Mononuclear cell (primary cell): ENCODE data around the gene OR2A14. TPM values are rescaled to one million over a fixed set of nuclear protein-coding genes. Genes with fewer than 3 reads are reported as not detected.
"Not testable (repeated sequence)": the region's sequence is repeated elsewhere in the genome, so short reads cannot be mapped to it uniquely, and the experiment has no call there.

Experiments used
- H3K27me3 ChIP-seq: 2 replicates; pipeline ENCODE4 v1.6.0; 2011; ENCODE audit warnings: low read length, control low read depth; ENCODE audit not compliant: insufficient read depth
- H3K4me1 ChIP-seq: 2 replicates; pipeline ENCODE4 v1.5.1; 2011; ENCODE audit warnings: mild to moderate bottlenecking, low read length, control low read depth; ENCODE audit not compliant: insufficient read depth
- H3K4me3 ChIP-seq: 2 replicates; pipeline ENCODE4 v1.5.1; 2011; ENCODE audit warnings: mild to moderate bottlenecking, low read length, moderate library complexity
- H3K9me3 ChIP-seq: 2 replicates; pipeline ENCODE4 v1.5.1; 2011; ENCODE audit warnings: low read depth, mild to moderate bottlenecking, control low read depth, low read length
- total RNA-seq: library from RNA; depleted of rRNA; stranded (reverse); fragments of >200 nt; gene quantifications from one replicate; pipeline ENCODE4 v1.2.3, GENCODE V29; 2012

Gene OR2A14, protein sequence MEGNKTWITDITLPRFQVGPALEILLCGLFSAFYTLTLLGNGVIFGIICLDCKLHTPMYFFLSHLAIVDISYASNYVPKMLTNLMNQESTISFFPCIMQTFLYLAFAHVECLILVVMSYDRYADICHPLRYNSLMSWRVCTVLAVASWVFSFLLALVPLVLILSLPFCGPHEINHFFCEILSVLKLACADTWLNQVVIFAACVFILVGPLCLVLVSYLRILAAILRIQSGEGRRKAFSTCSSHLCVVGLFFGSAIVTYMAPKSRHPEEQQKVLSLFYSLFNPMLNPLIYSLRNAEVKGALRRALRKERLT
- not detected for total RNA-seq

DNA sequence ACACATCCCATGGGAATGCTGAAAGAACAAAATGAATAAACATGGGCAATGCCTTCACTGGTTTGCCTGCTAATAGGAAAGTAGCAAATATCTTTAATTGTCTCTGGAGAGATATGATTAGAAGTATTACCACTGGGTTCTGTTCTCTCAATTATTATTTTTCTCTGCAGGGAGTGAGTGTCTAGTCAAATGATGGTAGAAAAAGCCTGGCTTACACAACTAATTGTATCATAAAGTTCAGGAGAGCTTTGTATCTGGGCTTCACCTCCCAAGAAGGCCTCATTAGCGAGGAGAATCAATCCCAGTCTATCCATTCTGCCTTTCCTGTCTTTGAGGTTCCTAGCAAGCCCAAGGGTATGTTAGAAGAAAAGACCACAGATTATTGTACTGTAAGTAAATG, at the start of gene OR2A14:
OR2A14 (plus strand) TSS at position 301 of the 400 bp plus-strand sequence. CDS start 5,937 bp downstream, outside the sequence.
- H3K4me1 ChIP-seq: no peaks in the 10 kb centered on the region
- no peaks in the 10 kb centered on the region for H3K9me3 ChIP-seq
- no peaks in the 10 kb centered on the region for H3K27me3 ChIP-seq
- H3K4me3 ChIP-seq: no peak within 1 kb of the TSS

DNA sequence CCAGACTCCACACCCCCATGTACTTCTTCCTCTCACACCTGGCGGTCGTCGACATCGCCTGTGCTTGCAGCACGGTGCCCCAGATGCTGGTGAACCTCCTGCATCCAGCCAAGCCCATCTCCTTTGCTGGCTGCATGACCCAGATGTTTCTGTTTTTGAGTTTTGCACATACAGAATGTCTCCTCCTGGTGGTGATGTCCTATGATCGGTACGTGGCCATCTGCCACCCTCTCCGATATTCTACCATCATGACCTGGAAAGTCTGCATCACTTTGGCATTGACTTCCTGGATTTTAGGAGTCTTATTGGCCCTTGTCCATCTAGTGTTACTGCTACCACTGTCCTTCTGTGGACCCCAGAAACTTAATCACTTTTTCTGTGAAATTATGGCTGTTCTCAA, 48.6 kb upstream of the OR2A14 start:
- Histone ChIP-seq H3K9me3 (no peaks in the 10 kb centered on the region), H3K27me3 (no peaks in the 10 kb centered on the region), H3K4me3 (no peak overlapping the region), H3K4me1 (no peaks in the 10 kb centered on the region)

DNA sequence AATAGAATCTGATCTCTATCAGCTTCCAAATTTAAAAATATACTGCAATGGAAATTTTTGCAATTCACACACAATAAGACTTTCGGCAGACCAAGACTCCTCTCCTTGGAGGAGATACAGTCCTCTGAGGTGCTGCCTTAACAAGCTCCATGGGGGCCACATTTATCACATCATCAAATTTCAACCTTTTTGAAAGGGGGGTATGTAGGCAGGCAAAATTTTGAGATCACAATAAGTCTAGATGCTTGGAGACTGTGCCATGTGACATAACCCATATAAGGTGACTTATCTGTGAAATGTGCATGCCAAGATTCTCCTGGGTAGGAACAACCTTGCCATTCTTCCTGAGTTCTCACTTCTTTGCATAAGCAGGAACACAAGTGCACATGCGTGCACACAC, 37.0 kb upstream of the OR2A14 start, which contains the start of gene OR2A12:
OR2A12 (plus strand) TSS at position 301 of the 400 bp plus-strand sequence. CDS start 8,830 bp downstream, outside the sequence.
- Histone ChIP-seq H3K4me3 (no peak within 1 kb of the TSS), H3K9me3 (no peaks in the 10 kb centered on the region), H3K4me1 (no peaks in the 10 kb centered on the region), H3K27me3 (no peaks in the 10 kb centered on the region)

DNA sequence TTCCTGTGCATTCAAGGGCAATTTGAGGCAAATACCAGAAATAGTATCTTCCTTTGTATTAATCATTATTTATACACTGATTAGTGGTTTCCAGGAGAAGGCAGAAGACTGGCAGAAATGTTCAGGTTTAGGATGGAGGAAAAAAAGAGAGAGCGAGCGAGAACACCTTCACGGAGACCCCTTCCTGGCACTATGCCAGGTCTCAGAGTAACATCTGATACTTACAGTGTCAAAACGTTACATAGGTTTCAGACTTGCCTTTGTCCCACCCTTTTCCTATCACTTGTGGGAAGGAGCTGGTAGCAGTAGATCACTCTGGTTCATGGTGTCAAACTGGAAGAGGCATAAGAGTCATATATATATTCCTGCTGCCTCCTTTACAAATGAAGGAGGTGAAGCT, 36.2 kb upstream of the OR2A14 start:
- Histone ChIP-seq H3K9me3 (no peaks in the 10 kb centered on the region), H3K4me1 (no peaks in the 10 kb centered on the region), H3K4me3 (no peak overlapping the region), H3K27me3 (no peaks in the 10 kb centered on the region)

DNA sequence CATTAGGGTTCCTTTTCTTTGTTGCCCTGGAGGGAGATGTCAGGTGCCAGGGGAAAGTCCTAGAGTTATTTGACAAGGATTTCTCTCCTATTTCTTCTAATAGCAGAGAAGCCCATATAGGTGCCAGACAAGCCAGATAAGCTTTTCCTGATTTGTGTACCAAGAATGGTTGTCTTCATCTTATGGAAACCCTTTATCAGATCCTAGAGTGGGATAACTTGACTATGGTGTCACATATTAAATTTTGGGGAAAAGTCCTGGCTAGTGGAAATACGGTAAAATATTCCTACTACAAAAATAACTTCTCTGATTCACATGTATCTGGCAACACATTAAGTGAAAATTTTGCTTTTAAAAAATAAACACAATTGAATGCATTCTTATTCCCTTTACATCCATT, 35.7 kb upstream of the OR2A14 start:
- H3K9me3 ChIP-seq: no peaks in the 10 kb centered on the region
- no peaks in the 10 kb centered on the region for H3K4me1 ChIP-seq
- no peaks in the 10 kb centered on the region for H3K27me3 ChIP-seq
- no peak overlapping the region for H3K4me3 ChIP-seq

DNA sequence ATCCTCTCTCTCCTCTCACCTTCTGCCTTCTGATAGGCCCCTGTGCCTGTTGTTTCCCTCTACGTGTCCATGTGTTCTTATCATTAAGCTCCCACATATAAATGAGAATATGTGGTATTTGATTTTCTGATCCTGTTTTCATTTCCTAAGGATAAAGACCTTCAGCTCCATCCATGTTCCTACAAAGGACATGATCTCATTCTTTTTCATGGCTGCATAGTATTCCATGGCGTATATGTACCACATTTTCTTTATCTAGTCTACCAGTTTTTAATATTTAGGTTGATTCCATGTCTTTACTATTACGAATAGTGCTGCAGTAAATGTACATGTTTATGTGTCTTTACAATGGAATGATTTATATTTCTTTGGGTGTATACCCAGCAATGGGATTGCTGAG, 32.3 kb upstream of the OR2A14 start:
- Histone ChIP-seq H3K4me3 (no peak overlapping the region), H3K4me1 (no peaks in the 10 kb centered on the region), H3K27me3 (no peaks in the 10 kb centered on the region), H3K9me3 (no peaks in the 10 kb centered on the region)

DNA sequence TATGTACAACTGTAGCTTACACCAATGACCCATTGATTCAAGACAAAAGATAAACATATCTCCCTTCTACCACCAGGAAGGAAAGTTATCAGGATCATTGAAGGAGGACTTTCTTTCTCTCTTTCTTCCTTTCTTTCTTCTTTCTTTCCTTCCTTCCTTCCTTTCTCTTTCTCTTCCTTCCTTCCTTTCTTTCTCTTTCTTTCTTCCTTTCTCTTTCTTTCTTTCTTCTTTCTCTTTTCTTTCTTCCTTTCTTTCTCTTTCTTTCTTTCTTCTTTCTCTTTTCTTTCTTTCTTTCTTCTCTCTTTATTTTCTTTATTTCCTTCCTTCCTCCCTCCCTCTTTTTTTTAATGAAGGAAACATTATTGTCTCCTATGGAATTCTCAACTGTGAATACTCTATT, 24.2 kb upstream of the OR2A14 start:
- no peaks in the 10 kb centered on the region for H3K27me3 ChIP-seq
- H3K4me3 ChIP-seq: no peak overlapping the region
- no peaks in the 10 kb centered on the region for H3K9me3 ChIP-seq
- H3K4me1 ChIP-seq: no peaks in the 10 kb centered on the region

DNA sequence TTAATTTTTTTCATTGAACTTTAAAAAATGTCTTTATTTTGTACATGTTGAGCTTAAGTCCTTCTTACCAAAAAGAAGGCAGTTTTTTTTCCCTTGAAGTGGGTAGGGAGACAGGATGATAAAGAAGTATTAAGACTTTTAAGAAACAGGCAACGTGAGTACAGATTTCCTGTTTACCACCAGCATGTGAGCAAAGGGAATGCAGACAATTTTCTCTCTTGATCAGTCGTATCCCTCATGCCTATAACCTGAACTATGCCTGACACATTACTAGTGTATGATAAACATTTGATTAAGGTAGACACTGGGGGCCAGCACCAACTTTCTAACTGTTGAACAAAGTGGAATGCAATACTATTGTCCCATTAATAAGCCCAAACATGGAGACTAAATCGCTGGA, 22.4 kb upstream of the OR2A14 start:
- Histone ChIP-seq H3K4me1 (no peaks in the 10 kb centered on the region), H3K27me3 (no peaks in the 10 kb centered on the region), H3K4me3 (no peak overlapping the region), H3K9me3 (no peaks in the 10 kb centered on the region)

DNA sequence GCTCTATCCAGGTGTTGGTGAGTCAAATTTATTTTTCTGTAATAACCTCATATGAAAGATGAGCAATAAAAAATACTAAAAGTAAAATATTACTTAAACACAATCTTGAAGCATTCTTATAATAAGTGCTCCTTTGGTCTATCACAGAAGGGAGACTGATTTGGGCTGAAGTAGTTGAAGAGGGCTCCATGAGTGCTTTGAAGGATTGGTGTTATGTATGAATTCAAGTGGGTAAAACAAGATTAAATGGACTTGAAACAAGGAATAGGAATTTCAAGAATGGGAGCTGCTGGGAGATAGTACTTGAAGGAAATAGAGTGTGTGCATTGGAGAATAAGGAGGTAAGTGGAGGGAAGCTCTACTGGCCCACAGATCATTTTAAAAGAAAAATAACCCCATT, 20.9 kb upstream of the OR2A14 start:
- H3K27me3 ChIP-seq: no peaks in the 10 kb centered on the region
- H3K9me3 ChIP-seq: no peaks in the 10 kb centered on the region
- no peaks in the 10 kb centered on the region for H3K4me1 ChIP-seq
- H3K4me3 ChIP-seq: no peak overlapping the region

DNA sequence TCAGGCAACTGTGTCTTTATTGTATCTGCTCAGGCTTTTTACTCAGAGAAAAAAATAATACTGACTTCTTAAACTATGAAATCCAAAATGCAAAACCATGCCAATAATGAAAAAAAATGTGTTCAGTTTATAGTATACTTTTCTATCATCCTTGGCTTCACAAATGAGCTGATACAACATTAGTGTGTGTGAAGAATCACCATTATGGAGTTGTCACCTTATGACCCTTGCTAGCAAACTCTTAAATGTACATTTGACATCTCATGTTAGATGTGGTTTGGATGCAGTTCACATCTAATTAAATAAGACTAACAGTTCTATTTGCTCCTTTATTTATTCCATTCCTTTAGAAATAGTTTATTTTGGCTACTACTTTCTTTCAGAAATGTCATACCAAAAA, 17.8 kb upstream of the OR2A14 start:
- no peaks in the 10 kb centered on the region for H3K9me3 ChIP-seq
- H3K27me3 ChIP-seq: no peaks in the 10 kb centered on the region
- H3K4me3 ChIP-seq: no peak overlapping the region
- H3K4me1 ChIP-seq: no peaks in the 10 kb centered on the region

DNA sequence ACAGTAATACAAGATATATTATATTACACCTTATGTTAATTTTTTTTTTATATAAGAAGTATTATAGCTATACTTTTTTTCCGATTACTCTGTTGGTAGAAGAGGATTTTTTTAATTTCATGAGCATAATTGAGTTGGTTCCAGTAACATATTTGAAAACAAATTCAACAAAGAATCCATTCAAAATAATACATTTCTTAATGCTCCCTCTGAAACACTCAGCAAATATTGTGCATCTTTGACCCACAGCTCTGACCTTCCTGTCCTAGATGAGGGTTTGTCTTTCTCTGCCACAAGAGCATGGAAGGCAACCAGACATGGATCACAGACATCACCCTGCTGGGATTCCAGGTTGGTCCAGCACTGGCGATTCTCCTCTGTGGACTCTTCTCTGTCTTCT, 13.7 kb upstream of the OR2A14 start, which contains the start of gene OR2A2:
OR2A2 (plus strand) TSS at position 301 of the 400 bp plus-strand sequence; CDS start at position 301, 0 bp downstream.
- no peaks in the 10 kb centered on the region for H3K9me3 ChIP-seq
- H3K4me3 ChIP-seq: no peak within 1 kb of the TSS
- no peaks in the 10 kb centered on the region for H3K4me1 ChIP-seq
- H3K27me3 ChIP-seq: no peaks in the 10 kb centered on the region

DNA sequence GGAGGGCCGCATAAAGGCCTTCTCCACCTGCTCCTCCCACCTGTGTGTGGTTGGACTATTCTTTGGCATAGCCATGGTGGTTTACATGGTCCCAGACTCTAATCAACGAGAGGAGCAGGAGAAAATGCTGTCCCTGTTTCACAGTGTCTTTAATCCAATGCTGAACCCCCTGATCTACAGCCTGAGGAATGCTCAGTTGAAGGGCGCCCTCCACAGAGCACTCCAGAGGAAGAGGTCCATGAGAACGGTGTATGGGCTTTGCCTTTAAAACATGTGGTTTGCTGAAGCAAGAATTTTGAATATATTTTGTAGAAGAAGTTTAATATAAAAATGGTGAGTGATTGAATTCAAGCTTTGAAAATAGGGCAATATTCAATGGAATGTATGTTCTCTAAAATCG, 12.7 kb upstream of the OR2A14 start:
- H3K4me1 ChIP-seq: no peaks in the 10 kb centered on the region
- no peaks in the 10 kb centered on the region for H3K9me3 ChIP-seq
- H3K27me3 ChIP-seq: no peaks in the 10 kb centered on the region
- no peak overlapping the region for H3K4me3 ChIP-seq

DNA sequence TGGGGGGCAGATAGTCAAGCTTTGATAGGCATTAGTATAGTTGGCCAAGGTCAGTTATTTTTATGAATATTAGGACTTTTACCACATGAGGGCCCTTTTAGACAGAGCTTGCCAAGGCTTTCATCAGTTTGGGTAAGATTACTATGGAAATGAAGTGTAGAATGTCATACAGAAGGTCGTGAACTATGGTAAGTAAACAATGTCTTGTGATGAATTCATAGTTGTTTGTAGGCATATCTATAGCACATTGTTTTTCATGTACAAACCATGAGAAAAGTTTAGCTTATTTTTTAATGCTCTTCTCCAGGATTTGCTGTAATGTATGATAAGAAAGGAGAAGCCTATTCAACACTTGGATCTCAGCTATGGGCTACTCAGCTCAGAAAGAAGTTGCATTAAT, 9.3 kb upstream of the OR2A14 start:
- H3K4me1 ChIP-seq: no peaks in the 10 kb centered on the region
- no peaks in the 10 kb centered on the region for H3K27me3 ChIP-seq
- H3K4me3 ChIP-seq: no peak overlapping the region
- H3K9me3 ChIP-seq: no peaks in the 10 kb centered on the region

DNA sequence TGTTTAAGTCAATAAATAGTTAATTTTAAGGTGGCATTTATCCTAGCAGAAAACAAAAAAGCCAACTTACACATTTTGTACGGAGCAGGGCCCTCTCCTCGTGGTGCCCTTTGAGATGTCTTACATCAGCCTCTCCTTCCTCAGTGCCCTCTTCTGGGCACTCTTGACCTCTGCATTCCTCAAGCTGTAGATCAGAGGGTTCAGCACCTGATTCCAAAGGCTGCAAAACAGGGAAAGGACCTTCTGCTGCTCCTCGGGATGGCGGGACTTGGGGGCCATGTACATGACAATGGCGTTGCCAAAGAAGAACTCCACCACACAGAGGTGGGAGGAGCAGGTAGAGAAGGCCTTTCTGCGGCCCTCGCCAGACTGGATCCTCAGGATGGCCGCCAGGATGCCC, 4.6 kb upstream of the OR2A14 start:
- Histone ChIP-seq H3K27me3 (no peaks in the 10 kb centered on the region), H3K4me1 (no peaks in the 10 kb centered on the region), H3K9me3 (no peaks in the 10 kb centered on the region), H3K4me3 (no peak overlapping the region)

DNA sequence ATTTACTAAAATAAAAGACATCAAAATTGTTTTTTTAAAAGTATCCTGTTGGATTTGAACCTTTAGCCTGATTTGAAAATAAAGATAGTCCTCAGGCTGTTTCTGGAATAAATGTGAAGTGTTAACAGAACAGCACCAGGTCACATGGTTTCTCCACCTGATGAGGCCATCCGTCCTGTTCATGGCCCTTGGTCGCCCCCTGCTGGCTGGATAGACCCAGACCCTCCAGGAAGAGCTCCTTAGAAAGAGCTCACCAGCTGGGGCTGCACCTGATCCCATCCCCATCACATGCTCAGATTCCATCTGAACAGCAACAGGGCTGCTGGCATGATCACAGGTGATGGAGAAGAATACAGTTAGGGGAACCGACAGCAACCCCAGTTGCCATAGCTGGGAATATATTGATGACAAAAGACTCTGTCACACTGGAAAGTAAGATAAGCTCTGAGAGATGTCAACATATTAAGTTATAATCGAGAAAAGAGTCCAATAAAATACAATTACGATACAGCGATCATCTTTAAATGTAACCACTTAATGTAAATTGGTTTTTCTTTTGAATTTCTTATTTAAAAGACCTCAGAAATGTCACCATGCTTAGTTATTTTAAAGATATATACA, 4.8 kb downstream of the OR2A14 start:
- H3K9me3 ChIP-seq: no peaks in the 10 kb centered on the region
- H3K4me3 ChIP-seq: no peak overlapping the region
- no peaks in the 10 kb centered on the region for H3K27me3 ChIP-seq
- H3K4me1 ChIP-seq: no peaks in the 10 kb centered on the region

DNA sequence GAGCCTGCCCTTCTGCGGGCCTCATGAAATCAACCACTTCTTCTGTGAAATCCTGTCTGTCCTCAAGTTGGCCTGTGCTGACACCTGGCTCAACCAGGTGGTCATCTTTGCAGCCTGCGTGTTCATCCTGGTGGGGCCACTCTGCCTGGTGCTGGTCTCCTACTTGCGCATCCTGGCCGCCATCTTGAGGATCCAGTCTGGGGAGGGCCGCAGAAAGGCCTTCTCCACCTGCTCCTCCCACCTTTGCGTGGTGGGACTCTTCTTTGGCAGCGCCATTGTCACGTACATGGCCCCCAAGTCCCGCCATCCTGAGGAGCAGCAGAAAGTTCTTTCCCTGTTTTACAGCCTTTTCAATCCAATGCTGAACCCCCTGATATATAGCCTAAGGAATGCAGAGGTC, 6.6 kb downstream of the OR2A14 start:
- H3K27me3 ChIP-seq, H3K4me1 ChIP-seq, H3K9me3 ChIP-seq, H3K4me3 ChIP-seq: not testable (repeated sequence)
